Kidney (tissue), 14 donors: Measurements from ENCODE around the gene COL6A5. TPM values are rescaled to one million over a fixed set of nuclear protein-coding genes. Genes with fewer than 3 reads are reported as not detected.

Source experiments
- DNase-seq, 5 donors: peaks; one replicate each; pipeline ENCODE4 v3.0.0-alpha.2; 2013 to 2020
- FAIRE-seq: peaks from 2 replicates; lab custom pipeline; 2012; peaks lifted over from hg19 to GRCh38; lab: Jason Lieb, UNC
- H3K27ac ChIP-seq, 2 donors: one replicate each; pipeline ENCODE4 v1.7.0; 2013; ENCODE audit warnings: low read depth in 2 of 2, low read length in 2 of 2, inconsistent platforms in 1 of 2
- H3K27me3 ChIP-seq: one replicate; pipeline ENCODE4 v1.7.1; 2013; ENCODE audit warnings: low read length, inconsistent platforms; ENCODE audit not compliant: control insufficient read depth, insufficient read depth
- H3K36me3 ChIP-seq, 3 donors: one replicate each; pipeline versions ENCODE4 v1.7.0 to v1.7.1; 2013; ENCODE audit warnings: low read length in 3 of 3, control low read depth in 1 of 3, inconsistent platforms in 1 of 3; ENCODE audit not compliant: insufficient read depth in 3 of 3, control insufficient read depth in 2 of 3
- H3K4me1 ChIP-seq, 3 donors: one replicate each; pipeline versions ENCODE4 v1.7.0 to v1.7.1; 2013; ENCODE audit warnings: low read length in 3 of 3, inconsistent platforms in 1 of 3, low read depth in 1 of 3; ENCODE audit not compliant: control insufficient read depth in 2 of 3, insufficient read depth in 2 of 3
- H3K4me3 ChIP-seq, 3 donors: one replicate each; pipeline versions ENCODE4 v1.7.0 to v1.8.1; 2013; ENCODE audit warnings: low read length in 3 of 3, control low read depth in 1 of 3, inconsistent platforms in 1 of 3
- H3K9ac ChIP-seq, 3 donors: one replicate each; pipeline versions ENCODE4 v1.7.0 to v1.7.1; 2013; ENCODE audit warnings: low read length in 3 of 3, control low read depth in 1 of 3, inconsistent platforms in 1 of 3
- H3K9me3 ChIP-seq, 3 donors: one replicate each; pipeline versions ENCODE4 v1.7.0 to v1.7.1; 2013; ENCODE audit warnings: low read length in 3 of 3, control low read depth in 1 of 3, inconsistent platforms in 1 of 3; ENCODE audit not compliant: control insufficient read depth in 2 of 3, insufficient read depth in 1 of 3
- CTCF ChIP-seq: IDR thresholded peaks from 3 replicates; pipeline ENCODE4 v1.5.1; 2012; ENCODE audit warnings: mild to moderate bottlenecking, moderate library complexity, borderline replicate concordance; ENCODE audit not compliant: insufficient read depth; ENCODE audit errors: extremely low read depth
- intact Hi-C: fragments of 100-400 bp; cut with DNase I; formaldehyde crosslinking; loops from one replicate; pipeline ENCODE4 v1.11.1; 2022
- polyA plus RNA-seq: library from polyadenylated mRNA; stranded (reverse); fragments of 350-450 nt; fragmentation: Illumina TruSeq; extraction: RNeasy Lipid Tissue Mini Kit (QIAGEN cat#74804); gene quantifications from one replicate; pipeline ENCODE4 v1.2.3, GENCODE V29; 2014; ENCODE audit warnings: low read depth, low replicate concordance; ENCODE audit not compliant: insufficient read depth
- total RNA-seq: library from RNA; stranded (reverse); fragmentation: NEBNext Ultra II Directional; extraction: Animal tissue kit (Norgen Biotek cat#: 25700); gene quantifications from one replicate; pipeline ENCODE4 v1.2.1, GENCODE V29; 2021
- donor health status: control.
- donor health status: control.
- donor health status: control.
- donor health status: control.
- donor health status: control.
- donor health status: DM: yes; HTN: yes; CAD: no.
- donor health status: Normal renal cell carcinoma (clear cell type).

Gene COL6A5
- total and polyA plus RNA-seq, 2 donors from 2014 or later, result 0.41 TPM; not detected in 1

- TF ChIP-seq CTCF, result no peak
- no peak for DNase-seq
Observed at GRCh38 chr3:130414457-130414856, 69.0 kb downstream of the COL6A5 start.

GRCh38 chr3:130420466-130420865 is 75.0 kb downstream of the COL6A5 start:
- no peaks in the 10 kb centered on the region for H3K9me3 ChIP-seq
- no peak overlapping the region for H3K4me3 ChIP-seq
- no peaks in the 10 kb centered on the region for H3K4me1 ChIP-seq
- H3K9ac ChIP-seq, result no peak overlapping the region
- DNase-seq (no peak), FAIRE-seq (no peak)
- no peak for TF ChIP-seq CTCF
- intact Hi-C loops, result no loop called here
- no peak overlapping the region for H3K27ac ChIP-seq
- H3K36me3 ChIP-seq, result no peaks in the 10 kb centered on the region
- no peaks in the 10 kb centered on the region for H3K27me3 ChIP-seq

More at GRCh38 chr3:130414457-130414856, 69.0 kb downstream of the COL6A5 start:
- no peaks in the 10 kb centered on the region for H3K36me3 ChIP-seq
- H3K27me3 ChIP-seq, result no peaks in the 10 kb centered on the region
- no peak overlapping the region for H3K9ac ChIP-seq
- intact Hi-C loops, result no loop called here
- no peak overlapping the region for H3K4me3 ChIP-seq
- no peak for FAIRE-seq
- no peak overlapping the region for H3K27ac ChIP-seq
- no peaks in the 10 kb centered on the region for H3K4me1 ChIP-seq
- H3K9me3 ChIP-seq, result no peaks in the 10 kb centered on the region

- no peak overlapping the region for H3K9ac ChIP-seq
- H3K27me3 ChIP-seq, result no peaks in the 10 kb centered on the region
- no peak for TF ChIP-seq CTCF
- no peak for FAIRE-seq
- H3K36me3 ChIP-seq, result no peaks in the 10 kb centered on the region
- H3K4me3 ChIP-seq, result no peak overlapping the region
- intact Hi-C loops, result no loop called here
- H3K27ac ChIP-seq, result no peak overlapping the region
- DNase-seq, result no peak
- no peaks in the 10 kb centered on the region for H3K4me1 ChIP-seq
- no peaks in the 10 kb centered on the region for H3K9me3 ChIP-seq
Observed at GRCh38 chr3:130423064-130423463, 77.6 kb downstream of the COL6A5 start.

GRCh38 chr3:130424837-130425236 is 79.4 kb downstream of the COL6A5 start:
- H3K4me1 ChIP-seq, result no peaks in the 10 kb centered on the region
- no peaks in the 10 kb centered on the region for H3K9me3 ChIP-seq
- DNase-seq (no peak), FAIRE-seq (no peak)
- no peak overlapping the region for H3K4me3 ChIP-seq
- H3K27ac ChIP-seq, result no peak overlapping the region
- no peak overlapping the region for H3K9ac ChIP-seq
- intact Hi-C loops, result no loop called here
- no peaks in the 10 kb centered on the region for H3K36me3 ChIP-seq
- no peaks in the 10 kb centered on the region for H3K27me3 ChIP-seq
- TF ChIP-seq CTCF, result no peak
